GM18519 (cell line): ENCODE measurements around the gene IL12A.

Experiments used
- ATAC-seq: cut with Tn5 transposase; IDR thresholded peaks from one replicate; pipeline ENCODE4 v1.9.1; 2021; ENCODE audit warnings: mild to moderate bottlenecking, moderate library complexity; ENCODE audit not compliant: unreplicated experiment, low FRiP score

The IL12A gene

DNA sequence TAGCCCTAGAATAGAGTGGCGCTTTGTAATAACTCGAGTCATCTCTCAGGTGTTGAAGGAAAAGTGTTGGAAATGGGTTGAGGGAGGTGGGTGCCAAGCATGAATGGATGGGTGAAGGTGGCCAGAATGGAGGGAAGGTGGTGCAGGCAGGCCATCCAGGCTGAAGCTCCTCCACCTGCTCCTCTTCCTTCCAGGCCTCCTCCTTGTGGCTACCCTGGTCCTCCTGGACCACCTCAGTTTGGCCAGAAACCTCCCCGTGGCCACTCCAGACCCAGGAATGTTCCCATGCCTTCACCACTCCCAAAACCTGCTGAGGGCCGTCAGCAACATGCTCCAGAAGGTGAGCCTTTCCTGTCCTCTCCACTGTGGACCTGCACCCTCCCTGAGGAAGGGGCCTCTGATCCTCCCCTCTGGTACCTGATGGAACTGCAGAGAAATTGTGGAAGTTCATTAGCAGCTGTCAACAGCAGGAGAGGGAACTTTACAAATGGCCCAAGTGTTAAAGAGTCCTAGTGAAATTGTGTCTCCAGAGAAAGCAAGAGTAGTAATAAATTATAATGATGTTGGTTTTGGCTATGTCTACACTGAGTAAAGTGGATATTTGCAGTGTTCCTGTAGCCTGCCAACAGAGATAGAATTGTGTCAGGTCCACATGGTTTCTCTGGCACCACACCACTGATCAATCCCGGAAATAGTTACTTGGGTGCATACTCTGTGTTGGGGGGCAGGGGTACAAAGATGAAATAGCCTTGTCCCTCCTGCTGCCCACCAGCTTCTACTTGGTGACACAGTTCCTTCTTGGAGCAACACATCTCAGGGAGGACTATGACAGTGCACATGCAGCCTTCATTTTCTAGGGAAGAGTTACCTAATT is 1.6 kb downstream of the IL12A start:
- no peak for ATAC-seq

DNA sequence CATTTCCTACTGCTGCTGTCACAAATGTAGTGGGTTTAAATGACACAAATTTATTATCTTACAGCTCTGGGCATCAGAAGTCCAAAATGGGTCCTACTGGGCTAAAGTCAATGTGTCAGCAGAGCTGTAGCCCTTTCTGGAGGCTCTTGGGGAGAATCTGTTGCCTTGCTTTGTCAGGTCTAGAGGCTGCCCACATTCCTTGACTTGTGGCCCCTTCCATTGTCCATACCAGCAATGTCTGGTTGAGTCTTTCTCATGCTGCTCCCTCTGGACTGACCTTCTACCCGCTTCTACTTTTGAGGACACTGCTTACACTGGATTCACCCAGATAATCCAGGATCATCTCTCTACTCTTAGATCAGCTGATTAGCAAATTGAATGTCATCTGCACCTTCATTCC is 3.0 kb downstream of the IL12A start:
- no peak for ATAC-seq

DNA sequence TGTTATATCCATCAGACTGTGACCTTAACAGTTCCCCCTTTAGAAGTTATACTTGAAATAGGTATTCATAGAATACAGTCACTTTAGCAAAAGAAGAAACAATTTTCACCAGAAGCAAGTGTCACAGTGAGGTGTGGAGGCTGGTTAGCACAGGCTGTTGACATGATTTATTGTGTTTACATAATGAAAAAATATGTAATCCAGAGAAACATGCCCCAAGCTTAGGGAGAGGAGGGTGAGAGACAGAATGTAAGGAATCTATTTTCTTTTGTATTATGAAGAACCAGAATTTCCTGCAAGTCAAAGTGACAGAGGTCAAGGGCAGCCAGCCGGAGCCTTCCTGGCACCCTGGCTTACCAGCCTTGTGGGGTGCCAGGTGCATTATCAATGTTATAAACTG is 4.0 kb downstream of the IL12A start:
- no peak for ATAC-seq

DNA sequence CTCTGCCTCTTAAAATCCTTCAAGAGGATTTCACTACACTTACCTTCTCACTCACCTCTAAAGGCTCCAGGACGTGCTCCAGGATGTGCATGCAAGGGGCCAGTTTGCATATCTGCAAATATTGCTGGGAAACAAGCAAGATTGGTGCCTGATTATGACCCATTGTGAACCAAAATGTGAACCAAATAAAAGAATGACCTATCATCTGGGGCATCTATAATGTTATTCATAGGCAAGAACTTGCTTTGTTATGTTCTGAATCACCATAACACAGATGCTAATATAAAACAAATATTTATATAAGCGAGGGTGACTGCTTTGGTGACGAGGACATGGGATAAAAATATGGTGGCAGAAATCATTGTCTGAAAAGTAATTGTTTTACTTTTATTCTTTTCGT is 5.5 kb downstream of the IL12A start:
- ATAC-seq = no peak

DNA sequence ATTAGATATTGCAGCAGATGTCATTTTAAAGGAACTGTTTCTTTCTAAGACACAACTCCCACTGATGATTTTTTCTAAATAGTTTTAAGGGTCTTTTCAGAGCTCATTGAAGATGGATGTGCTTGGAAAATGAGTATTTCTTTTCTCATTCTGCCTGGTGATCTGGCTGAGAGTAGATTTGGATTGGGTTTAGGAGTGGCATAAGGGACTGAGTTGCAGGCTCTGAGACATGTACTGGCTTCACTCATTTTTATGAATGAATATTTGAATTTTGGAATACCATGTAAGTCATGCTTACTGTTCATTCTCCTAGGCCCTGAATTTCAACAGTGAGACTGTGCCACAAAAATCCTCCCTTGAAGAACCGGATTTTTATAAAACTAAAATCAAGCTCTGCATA is 6.5 kb downstream of the IL12A start:
- no peak for ATAC-seq

DNA sequence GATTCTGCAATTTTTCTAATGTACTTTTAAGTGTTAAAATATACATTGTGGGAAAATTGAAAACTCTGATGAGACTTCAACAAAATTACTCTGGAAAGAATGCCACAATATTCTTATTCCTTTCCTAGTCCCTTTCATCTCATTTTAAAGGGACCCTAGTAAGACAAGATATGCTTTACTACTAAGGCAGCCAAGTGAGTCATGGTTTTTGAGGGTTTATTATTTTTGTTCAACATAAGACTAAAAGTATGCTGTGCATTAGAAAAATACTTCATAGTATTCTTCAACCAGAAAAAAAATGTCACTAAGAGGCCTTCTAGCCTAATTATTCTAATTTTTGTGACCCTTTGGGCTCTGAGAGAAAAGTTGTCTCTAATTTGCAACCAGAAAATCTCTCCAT is 7.4 kb downstream of the IL12A start:
- ATAC-seq = no peak

DNA sequence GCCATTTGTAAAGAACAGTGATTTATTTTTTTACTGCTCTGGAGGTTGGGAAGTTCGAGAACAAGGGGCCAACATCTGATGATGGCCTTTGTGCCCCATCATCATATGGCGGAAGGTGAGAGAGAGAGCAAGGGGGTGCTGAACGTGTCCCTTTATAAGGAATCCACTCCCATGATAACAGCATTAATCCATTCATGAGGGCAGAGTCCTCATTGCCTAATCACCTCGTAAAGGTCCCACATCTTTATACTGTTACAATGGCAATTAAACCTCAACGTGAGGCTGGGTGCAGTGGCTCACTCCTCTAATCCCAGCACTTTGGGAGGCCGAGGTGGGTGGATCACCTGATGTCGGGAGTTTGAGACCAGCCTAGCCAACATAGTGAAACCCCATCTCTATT is 8.3 kb downstream of the IL12A start:
- no peak for ATAC-seq

DNA sequence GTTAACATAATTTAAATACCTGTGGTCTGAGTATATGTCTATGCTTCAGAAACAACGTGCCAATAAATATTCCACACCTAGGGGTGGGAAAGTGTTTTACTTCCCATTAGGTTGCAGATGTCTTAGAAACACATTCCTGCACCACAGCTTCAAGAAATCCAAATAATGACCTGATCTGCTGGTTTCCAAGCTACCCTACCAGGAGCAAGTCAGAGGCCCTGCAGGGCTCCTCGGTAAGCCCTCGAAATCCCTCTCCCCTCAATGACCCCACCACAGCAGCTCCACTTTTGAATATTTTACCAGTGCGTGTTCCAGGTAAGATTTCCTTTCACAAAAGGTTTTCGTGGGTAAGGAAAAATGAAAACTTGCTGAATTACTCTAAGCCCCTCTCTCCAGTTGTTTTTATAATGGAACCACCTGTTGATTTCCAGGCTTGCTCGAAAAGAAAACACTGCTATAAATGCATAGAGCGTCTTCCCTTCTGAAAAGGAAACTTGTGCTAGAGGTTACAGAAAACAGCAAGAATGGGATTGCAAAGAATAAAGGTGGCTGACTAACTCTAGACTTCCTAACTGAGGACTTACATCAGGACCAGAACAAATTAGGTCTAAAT is 12.6 kb downstream of the IL12A start:
- no peak for ATAC-seq

DNA sequence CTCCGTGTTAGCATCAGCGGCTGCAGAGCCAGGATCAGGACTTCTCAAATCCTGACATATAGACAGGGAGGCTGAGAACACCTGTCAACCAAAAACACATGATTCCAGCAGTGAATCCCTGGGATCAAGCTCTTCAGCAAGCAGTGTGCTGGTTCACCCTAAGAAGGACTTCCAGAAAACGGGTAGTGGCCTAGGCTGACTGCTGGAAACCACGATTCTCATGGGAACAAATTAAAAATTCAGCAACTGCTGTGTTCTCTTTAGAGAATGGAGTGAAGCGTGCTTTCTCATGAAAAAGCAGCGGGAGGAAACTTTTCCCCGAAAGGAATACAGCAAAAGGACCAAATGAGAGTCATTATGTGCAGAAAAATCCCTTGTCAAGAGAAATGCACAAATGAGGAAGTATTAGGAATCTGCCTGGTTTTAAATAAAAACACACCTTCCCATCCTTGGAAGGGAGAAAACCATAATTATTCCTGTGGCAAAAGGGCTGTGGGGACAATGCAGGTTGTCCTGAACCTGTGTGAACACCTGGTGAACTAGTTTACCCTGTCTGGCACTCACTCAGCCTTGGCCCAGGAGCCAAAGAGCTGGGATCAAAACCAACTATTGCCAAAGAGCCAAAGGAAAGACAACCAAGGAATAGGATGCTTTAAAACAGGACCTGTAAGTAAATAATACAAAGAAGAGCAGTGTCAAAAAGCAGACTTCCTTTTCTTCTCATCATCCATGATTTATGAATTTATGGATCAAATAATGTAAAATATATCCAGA is 13.4 kb downstream of the IL12A start:
- ATAC-seq = no peak

DNA sequence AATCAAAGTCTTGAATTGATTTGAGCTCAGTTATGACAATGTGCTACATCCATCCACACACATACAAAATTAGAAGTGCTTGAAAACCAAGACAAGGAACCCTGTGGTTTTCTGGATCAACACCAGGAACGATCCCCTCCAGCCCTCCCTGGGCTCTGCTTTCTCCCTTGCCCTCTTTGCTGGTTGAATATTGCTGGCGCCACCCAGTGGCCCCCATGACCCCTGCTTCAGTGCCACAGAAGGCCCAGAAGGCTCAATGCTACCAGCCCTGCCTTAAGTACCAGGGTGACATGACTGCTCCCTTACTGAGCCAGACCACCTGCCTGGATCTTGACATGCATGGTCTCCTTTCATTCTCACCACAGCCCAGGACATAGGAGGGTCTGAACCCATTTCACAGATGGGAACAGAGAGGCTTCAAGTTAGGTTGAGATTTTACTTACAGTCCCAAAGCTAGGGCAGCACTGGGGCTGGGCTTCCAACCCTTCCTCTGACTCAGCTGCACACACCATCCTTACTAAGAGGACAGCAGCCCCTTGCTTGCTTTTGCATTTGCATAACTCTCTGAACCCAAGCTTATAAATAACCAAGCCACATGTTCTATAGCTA is 15.0 kb downstream of the IL12A start:
- ATAC-seq = peak; percentile 80

DNA sequence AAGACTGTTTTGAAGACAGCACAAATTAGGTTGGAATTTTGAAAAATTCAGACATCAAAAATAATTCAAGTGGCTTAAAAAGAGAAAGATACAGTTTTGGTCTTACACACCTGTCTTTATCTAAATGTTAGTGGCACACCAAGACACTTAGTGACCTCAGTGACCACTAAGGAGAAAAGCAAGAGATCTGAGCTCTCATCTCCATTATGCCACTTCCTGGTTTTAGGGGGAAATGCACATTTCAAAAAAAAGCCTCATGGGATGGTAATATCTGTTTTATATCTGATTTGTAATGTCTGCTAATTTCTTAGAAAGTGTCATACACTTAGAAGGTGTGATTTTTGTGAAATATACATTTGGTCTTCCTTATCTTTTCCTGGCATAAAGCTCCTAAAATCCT is 16.4 kb downstream of the IL12A start:
- no peak for ATAC-seq

DNA sequence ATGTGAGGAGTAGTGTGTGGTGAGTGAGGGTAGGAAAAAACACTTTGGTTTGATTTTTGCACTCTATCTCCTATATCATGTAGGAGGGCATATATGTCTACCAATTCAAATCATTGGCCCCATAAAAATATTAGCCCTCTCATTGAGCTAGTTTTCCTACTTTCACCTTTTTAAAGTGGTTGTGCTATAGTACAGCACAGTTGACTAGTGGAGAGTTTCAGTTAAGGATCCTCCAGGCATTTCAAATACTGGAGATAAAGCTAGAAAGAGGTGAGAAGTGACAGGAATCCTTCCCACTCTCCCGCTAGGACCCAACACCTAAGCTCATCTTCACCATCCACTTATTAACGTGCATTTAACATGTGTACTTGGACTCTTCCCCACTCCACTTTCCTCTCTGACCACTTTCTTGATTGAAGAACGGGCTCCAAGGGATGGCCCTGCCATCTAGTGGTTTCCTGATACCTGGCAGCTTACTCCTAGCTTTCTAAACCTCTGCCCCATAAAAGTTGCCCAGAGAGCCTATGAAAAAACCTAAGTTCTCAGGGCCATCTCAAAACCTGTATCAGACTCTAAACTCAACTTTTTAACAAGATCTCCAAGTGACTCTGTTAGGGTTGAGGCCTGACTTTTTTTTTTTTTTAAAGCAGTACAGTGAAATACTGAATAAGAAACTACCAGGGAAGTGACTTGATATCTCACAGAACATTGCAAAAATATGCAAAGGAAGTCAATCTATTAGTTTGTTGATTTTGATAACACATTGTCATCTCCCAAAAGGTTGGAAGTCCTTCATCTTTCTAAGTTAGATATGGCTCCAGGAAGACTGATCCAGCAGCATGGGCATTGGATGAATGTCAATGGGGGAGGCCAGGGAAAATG is 17.9 kb downstream of the IL12A start:
- peak; percentile 26 for ATAC-seq

DNA sequence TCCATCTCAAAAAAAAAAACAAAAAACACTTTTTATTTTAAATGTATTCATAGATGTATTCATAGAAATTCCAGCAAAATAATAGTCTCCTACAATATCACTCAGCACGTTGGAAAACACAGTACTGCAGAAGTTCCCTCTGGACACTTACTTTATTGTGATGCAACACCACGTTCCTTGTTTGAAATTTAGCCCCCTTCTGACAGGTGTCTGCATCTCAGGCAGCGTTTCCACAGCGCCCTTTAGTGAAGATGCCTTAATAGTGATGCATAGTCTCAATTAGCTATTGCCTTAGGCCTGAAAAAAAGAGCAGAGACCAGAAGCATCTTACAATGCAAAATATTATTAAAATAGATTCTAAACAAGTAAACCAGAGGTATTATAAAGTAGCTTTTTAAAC is 20.3 kb downstream of the IL12A start:
- no peak for ATAC-seq

DNA sequence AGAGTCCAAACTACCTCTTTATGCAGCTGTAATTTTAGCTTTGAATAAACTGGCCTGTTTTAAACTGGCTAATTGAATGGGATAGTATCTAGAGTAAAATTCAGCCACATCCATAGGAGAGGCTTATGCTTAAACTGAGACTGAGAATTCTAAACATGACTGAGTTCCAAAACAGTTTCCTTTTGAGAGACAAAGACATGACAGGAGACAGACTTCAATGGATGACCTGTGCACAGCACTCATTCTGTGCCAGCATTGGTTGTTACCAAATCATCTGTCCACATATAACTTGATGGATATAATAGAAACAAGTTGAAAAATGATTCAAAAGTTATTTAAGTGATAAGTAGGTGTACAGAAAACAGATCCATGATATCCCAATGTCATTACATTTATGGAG is 20.9 kb downstream of the IL12A start:
- no peak for ATAC-seq

DNA sequence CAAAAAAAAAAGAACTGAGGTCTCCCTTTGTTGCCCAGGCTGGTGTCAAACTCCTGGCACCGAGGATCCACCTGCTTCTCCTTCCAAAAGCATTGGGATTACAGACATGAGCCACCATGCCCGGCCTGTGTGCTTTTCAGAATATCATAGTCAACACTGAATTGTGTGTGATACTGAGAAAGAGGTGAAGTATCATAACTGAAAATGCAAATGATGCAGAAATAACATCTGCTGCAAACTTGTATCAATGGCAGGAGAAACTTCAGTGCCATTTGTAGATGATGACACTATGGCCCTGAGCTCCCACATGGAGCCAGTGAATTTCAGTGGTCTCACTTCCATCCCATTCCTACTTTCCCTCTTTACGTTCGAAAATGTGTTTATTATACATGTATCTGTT is 21.9 kb downstream of the IL12A start:
- peak; percentile 71 for ATAC-seq

DNA sequence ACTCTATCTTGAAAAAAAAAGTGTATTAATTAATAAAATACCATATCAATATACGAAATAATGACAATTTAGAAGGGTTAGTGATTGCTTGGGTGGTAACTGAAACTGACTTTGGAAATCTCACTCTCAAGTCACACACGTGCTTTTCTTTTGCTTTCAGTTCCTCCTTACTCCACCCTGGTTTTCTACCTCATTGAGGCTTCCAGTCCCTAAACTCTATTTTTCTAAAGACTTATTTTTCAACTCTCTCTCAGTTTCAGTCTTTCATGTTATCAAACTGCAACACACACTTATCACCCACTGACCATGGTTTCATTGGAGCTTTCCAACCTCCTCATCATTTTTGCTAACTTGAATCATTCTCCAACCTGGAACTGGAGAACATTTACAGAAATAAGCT is 23.5 kb downstream of the IL12A start:
- peak; percentile 86 for ATAC-seq

DNA sequence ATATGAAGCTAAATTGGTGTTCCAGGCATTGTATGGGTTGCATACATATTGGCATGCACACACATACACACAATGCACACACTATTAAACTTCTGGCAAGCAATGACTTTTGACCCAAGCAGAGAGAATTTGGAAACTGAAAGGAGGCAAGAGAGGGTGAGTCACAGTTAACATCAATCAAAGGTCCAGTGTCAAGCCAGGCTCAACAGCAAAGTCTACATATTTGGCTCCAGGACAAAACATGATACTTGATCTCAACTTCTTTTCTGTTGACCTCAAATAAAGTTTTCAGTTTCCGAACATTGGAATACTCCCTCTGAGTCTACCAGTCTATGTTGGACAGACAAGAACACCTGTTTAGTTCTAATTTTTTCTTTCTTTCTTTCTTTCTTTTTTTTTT is 28.3 kb downstream of the IL12A start:
- no peak for ATAC-seq

DNA sequence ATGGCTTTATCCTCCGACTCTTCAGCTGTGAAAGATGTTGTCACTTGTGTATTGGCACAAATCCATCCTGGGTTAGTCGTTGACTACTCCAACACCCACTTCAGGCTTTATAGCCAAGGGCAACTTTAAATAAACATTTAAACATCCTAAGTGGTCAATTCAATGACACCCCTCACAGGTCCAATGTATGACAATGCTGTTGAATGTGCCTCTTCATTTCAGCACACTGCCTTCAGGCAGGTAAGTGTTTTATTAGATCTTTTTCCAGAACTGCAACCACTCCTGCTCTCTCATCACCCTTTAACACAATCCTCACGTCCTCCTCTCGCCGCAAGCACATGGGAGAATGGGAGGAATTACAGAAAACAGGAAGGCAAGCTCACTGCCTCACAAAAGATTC is 30.3 kb downstream of the IL12A start:
- no peak for ATAC-seq

DNA sequence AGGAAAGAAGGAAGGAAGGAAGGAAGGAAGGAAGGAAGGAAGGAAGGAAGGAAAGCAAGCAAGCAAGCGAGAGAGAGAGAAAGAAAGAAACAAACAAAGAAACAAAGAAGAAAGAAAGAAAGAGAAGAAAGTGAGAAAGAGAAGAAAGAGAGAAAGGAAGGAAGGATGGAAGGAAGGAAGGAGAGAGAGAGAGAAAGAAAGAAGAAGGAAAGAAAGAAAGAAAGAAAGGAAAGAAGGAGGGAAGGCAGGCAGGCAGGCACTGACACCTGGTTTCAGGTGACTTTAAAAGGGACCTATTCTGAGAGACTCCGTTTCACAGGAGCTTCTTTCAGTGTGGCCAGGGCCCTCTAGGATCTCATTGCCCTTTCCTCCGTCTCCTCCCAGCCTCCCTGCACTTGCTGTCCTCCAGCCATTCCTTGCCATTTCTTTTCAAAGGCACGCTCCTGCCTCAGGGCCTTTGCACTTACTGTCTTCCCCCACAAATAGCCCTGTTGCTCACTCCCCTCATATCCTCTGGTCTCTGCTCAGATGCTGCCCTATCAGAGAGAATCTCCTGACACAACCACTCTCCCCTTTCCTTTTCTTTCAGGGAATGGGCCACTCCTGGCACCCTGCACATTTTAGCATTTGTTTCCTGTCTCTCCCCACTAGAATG is 31.5 kb downstream of the IL12A start:
- no peak for ATAC-seq

DNA sequence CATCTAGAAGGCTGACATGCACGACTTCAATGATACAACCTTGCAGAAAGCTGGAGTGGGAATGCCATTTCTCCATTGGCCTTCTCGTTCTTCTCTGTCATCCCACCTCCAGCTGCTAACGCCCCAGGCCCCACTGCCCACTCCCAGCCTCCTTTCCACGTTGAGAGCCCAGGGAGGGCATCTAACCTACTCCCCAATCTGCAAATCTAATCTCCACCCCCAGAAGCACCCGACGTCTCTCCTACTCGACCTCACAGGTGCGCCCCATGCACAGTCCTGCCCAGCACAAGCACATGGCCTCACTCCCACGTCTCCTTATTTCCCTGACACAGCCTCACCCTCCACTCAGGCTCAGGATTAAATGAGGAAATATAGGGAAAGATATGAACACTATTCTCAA is 33.4 kb downstream of the IL12A start:
- no peak for ATAC-seq
